ENCODE measurements around the gene CLNK. TPM values are rescaled to one million over a fixed set of nuclear protein-coding genes. Genes with fewer than 3 reads are reported as not detected.

The CLNK gene
- total RNA-seq, 4 donors from 2014 or later = 0.19 TPM; not detected in 3

GRCh38 chr4:10659251-10659650, 25.3 kb downstream of the CLNK start:
- no peak for DNase-seq
- Histone ChIP-seq H3K4me3 (no peak overlapping the region), H3K27ac (no peak overlapping the region), H3K27me3 (no peaks in the 10 kb centered on the region), H3K9me3 (no peaks in the 10 kb centered on the region), H3K36me3 (no peaks in the 10 kb centered on the region), H3K4me1 (peaks cover 0 to 21% (median 3%) of the 10 kb centered on the region in 3 donors)
- WGBS, 2 donors = 76 to 78% methylated on average over 6 of the region's 6 CpGs
- TF ChIP-seq POLR2A (IDR thresholded peaks at IDR 0.05) = no peak
- TF ChIP-seq CTCF (IDR thresholded peaks at IDR 0.05) = no peak
- intact Hi-C loops (cut with DNase I) = no loop called here

GRCh38 chr4:10656988-10657387, 27.6 kb downstream of the CLNK start:
- no peaks in the 10 kb centered on the region for H3K9me3 ChIP-seq
- peaks cover 0 to 21% (median 3%) of the 10 kb centered on the region in 3 donors for H3K4me1 ChIP-seq
- no peaks in the 10 kb centered on the region for H3K36me3 ChIP-seq
- intact Hi-C loops (cut with DNase I) = no loop called here
- no peak overlapping the region for H3K4me3 ChIP-seq
- H3K27me3 ChIP-seq = no peaks in the 10 kb centered on the region
- TF ChIP-seq CTCF (IDR thresholded peaks at IDR 0.05) (no peak), POLR2A (IDR thresholded peaks at IDR 0.05) (no peak)
- H3K27ac ChIP-seq = no peak overlapping the region
- DNase-seq = no peak
- 27 to 48% methylated on average over 2 of the region's 2 CpGs for WGBS, 2 donors

- Histone ChIP-seq H3K9me3 (no peaks in the 10 kb centered on the region), H3K27me3 (no peaks in the 10 kb centered on the region), H3K36me3 (no peaks in the 10 kb centered on the region), H3K4me1 (peaks cover 0 to 21% (median 3%) of the 10 kb centered on the region in 3 donors), H3K4me3 (no peak overlapping the region), H3K27ac (no peak overlapping the region)
- TF ChIP-seq POLR2A (IDR thresholded peaks at IDR 0.05) (no peak), CTCF (IDR thresholded peaks at IDR 0.05) (no peak)
- 84 to 90% methylated on average over 3 of the region's 3 CpGs for WGBS, 2 donors
- intact Hi-C loops (cut with DNase I) = no loop called here
- DNase-seq = no peak
These were observed 28.1 kb downstream of the CLNK start for GRCh38 chr4:10656420-10656819.

GRCh38 chr4:10655968-10656367, 28.6 kb downstream of the CLNK start:
- H3K36me3 ChIP-seq = no peaks in the 10 kb centered on the region
- intact Hi-C loops (cut with DNase I) = no loop called here
- H3K27me3 ChIP-seq = no peaks in the 10 kb centered on the region
- peaks cover 0 to 21% (median 3%) of the 10 kb centered on the region in 3 donors for H3K4me1 ChIP-seq
- 43 to 45% methylated on average over 6 of the region's 6 CpGs for WGBS, 2 donors
- H3K4me3 ChIP-seq = no peak overlapping the region
- no peaks in the 10 kb centered on the region for H3K9me3 ChIP-seq
- TF ChIP-seq CTCF (IDR thresholded peaks at IDR 0.05) = no peak
- no peak for TF ChIP-seq POLR2A (IDR thresholded peaks at IDR 0.05)
- no peak for DNase-seq
- no peak overlapping the region for H3K27ac ChIP-seq

GRCh38 chr4:10648479-10648878, 36.1 kb downstream of the CLNK start:
- Histone ChIP-seq H3K4me3 (no peak overlapping the region), H3K4me1 (no peaks in the 10 kb centered on the region), H3K27me3 (no peaks in the 10 kb centered on the region), H3K36me3 (no peaks in the 10 kb centered on the region), H3K9me3 (no peaks in the 10 kb centered on the region), H3K27ac (no peak overlapping the region)
- no peak for TF ChIP-seq CTCF (IDR thresholded peaks at IDR 0.05)
- no peak for TF ChIP-seq POLR2A (IDR thresholded peaks at IDR 0.05)
- 80 to 92% methylated on average over 2 of the region's 2 CpGs for WGBS, 2 donors
- DNase-seq = no peak
- intact Hi-C loops (cut with DNase I) = no loop called here

Data from esophagus squamous epithelium (tissue), 5 donors.